Heart right ventricle (tissue), 16 donors: ENCODE data around the gene GRK5. TPM values are rescaled to one million over a fixed set of nuclear protein-coding genes. Genes with fewer than 3 reads are reported as not detected.

Source experiments
- ATAC-seq, 8 donors: fragments of 200-7000 bp; cut with Tn5 transposase; one replicate each; pipeline ENCODE4 v1.9.1; 2020; ENCODE audit warnings: mild to moderate bottlenecking in 8 of 8, moderate library complexity in 8 of 8, moderate number of reproducible peaks in 1 of 8
- DNase-seq, 2 donors: peaks; one replicate each; pipeline ENCODE4 v3.0.0-alpha.2; 2020
- H3K27ac ChIP-seq, 10 donors: fragments of 200-600 bp; sonication (generic) in 2 of 10; one replicate each; pipeline versions ENCODE4 v1.5.0 to v1.8.0; 2020 to 2022; ENCODE audit warnings: mild to moderate bottlenecking in 3 of 10
- H3K27me3 ChIP-seq, 7 donors: fragments of 200-600 bp; one replicate each; pipeline ENCODE4 v1.8.0; 2021 to 2022; ENCODE audit warnings: mild to moderate bottlenecking in 2 of 7
- H3K36me3 ChIP-seq, 9 donors: fragments of 200-600 bp; sonication (generic) in 1 of 9; one replicate each; pipeline versions ENCODE4 v1.5.0 to v1.8.0; 2020 to 2022; ENCODE audit warnings: mild to moderate bottlenecking in 2 of 9
- H3K4me1 ChIP-seq, 9 donors: fragments of 200-600 bp; sonication (generic) in 1 of 9; one replicate each; pipeline versions ENCODE4 v1.5.0 to v1.8.0; 2020 to 2022; ENCODE audit warnings: mild to moderate bottlenecking in 4 of 9
- H3K4me3 ChIP-seq, 10 donors: fragments of 200-600 bp; sonication (generic) in 2 of 10; one replicate each; pipeline versions ENCODE4 v1.5.0 to v1.8.0; 2020 to 2022; ENCODE audit warnings: mild to moderate bottlenecking in 7 of 10, moderate library complexity in 2 of 10
- H3K9me3 ChIP-seq, 11 donors: fragments of 200-600 bp in 10 of 11; sonication (generic) in 2 of 11; one replicate each; pipeline versions ENCODE4 v1.5.0 to v1.8.0; 2013 to 2022; ENCODE audit warnings: mild to moderate bottlenecking in 2 of 11, control low read depth in 1 of 11, moderate library complexity in 1 of 11
- CTCF ChIP-seq, 9 donors: fragments of 200-600 bp; sonication (generic) in 2 of 9; IDR thresholded peaks; one replicate each; pipeline versions ENCODE4 v1.5.0 to v1.8.0; 2021 to 2022; ENCODE audit warnings: antibody characterized with exemption in 9 of 9, mild to moderate bottlenecking in 5 of 9, moderate library complexity in 1 of 9
- WGBS, 2 donors: extraction: QIAGEN DNeasy Blood & Tissue Kit; methylation state at CpG; one replicate each; pipeline ENCODE4 v1.1.7; 2013; ENCODE audit warnings: inconsistent platforms in 1 of 2; 5-methylcytosine and 5-hydroxymethylcytosine counted together
- intact Hi-C, 10 donors: fragments of 100-400 bp; cut with DNase I; formaldehyde crosslinking; loops; one replicate each; pipeline versions ENCODE4 v1.11.1 to v1.14.2; 2022
- polyA plus RNA-seq, 2 donors: library from polyadenylated mRNA; stranded (reverse); fragments of 200-250 nt; gene quantifications; one replicate each; pipeline ENCODE4 v1.2.3, GENCODE V29; 2013
- total RNA-seq, 10 donors: library from RNA; stranded (reverse); fragmentation: NEBNext Ultra II Directional in 3 of 10; extraction: Animal tissue kit (Norgen Biotek cat#: 25700) in 3 of 10; gene quantifications; one replicate each; pipeline versions ENCODE4 v1.2.1 to v1.2.4, GENCODE V29; 2021 to 2023
- donor health status: Arrhythmogenic right ventricular cardiomyopathy.
- donor health status: ischemic (EF 13 %, LVEDD 7.1; RV severe dilation, severe dysfunction).
- donor health status: healthy with polysubstance abuse.
- donor health status: DM: no; HTN: yes; CAD: no.
- donor health status: DM: no; HTN: no; CAD: no.
- donor health status: ischemic (EF 25% LVEDD 6.9; RV normal size, moderate dysfunction).
- donor health status: ischemic (EF 25% LVEDD 5.7; RV mildly dilated, moderate dysfunction).
- donor health status: healthy.
- donor health status: DM: yes; HTN: yes; CAD: no.
- donor health status: Ischemic cardiomyopathy.
- donor health status: ischemic (EF 35%, LVEDD 5.7; RV mildly dilated, moderate dysfunction).
- donor health status: nonischemic (EF 11% LVEDD 7.7; RV severe dilation, severe dysfunction).
- donor health status: DM: yes; HTN: yes; CAD: no.
- donor health status: PGD.
- donor health status: ischemic (EF 29% LVEDD 5.4; RV normal size, mild dysfunction).
- donor health status: nonischemic (EF 23%, LVEDD 6.1; RV moderate dilation, normal function).

The GRK5 gene
- total and polyA plus RNA-seq, 12 donors, result 11.8 to 80.5 (median 26.6) TPM

GRCh38 chr10:119243488-119243887 lies 36.1 kb downstream of the GRK5 start:
- H3K27ac ChIP-seq, result peak overlapping the region in 1 of 10 donors; percentile 2
- intact Hi-C loops, result no loop called here
- no peak for ATAC-seq

GRCh38 chr10:119243967-119244366 lies 36.6 kb downstream of the GRK5 start:
- intact Hi-C loops, result no loop called here
- WGBS, 2 donors, result 79 to 88% methylated on average over 1 of the region's 1 CpG
- TF ChIP-seq CTCF (IDR thresholded peaks at IDR 0.05), result no peak
- no peak for DNase-seq
- Histone ChIP-seq H3K9me3 (no peaks in the 10 kb centered on the region), H3K27me3 (no peaks in the 10 kb centered on the region), H3K4me3 (no peak overlapping the region), H3K36me3 (no peaks in the 10 kb centered on the region), H3K27ac (no peak overlapping the region), H3K4me1 (peaks cover 3 to 67% (median 35%) of the 10 kb centered on the region in 9 donors)
- no peak for ATAC-seq

More at GRCh38 chr10:119243488-119243887, 36.1 kb downstream of the GRK5 start:
- no peaks in the 10 kb centered on the region for H3K36me3 ChIP-seq
- no peak for DNase-seq
- H3K27me3 ChIP-seq, result no peaks in the 10 kb centered on the region
- WGBS, 2 donors, result 66 to 76% methylated on average over 2 of the region's 2 CpGs
- no peaks in the 10 kb centered on the region for H3K9me3 ChIP-seq
- peaks cover 3 to 71% (median 40%) of the 10 kb centered on the region in 9 donors for H3K4me1 ChIP-seq
- TF ChIP-seq CTCF (IDR thresholded peaks at IDR 0.05), result no peak
- no peak overlapping the region for H3K4me3 ChIP-seq

GRCh38 chr10:119245272-119245671 lies 37.9 kb downstream of the GRK5 start:
- 95% methylated on average over 5 of the region's 5 CpGs for WGBS, 2 donors
- intact Hi-C loops, result no loop called here
- Histone ChIP-seq H3K27ac (no peak overlapping the region), H3K9me3 (no peaks in the 10 kb centered on the region), H3K4me3 (no peak overlapping the region), H3K27me3 (no peaks in the 10 kb centered on the region), H3K36me3 (no peaks in the 10 kb centered on the region), H3K4me1 (peaks cover 9 to 67% (median 42%) of the 10 kb centered on the region in 9 donors)
- no peak for DNase-seq
- no peak for ATAC-seq
- no peak for TF ChIP-seq CTCF (IDR thresholded peaks at IDR 0.05)

GRCh38 chr10:119246862-119247549 lies 39.6 kb downstream of the GRK5 start:
- DNase-seq (no peak), ATAC-seq (peak in 7 of 8 donors; percentile 30 to 64 (median 40))
- Histone ChIP-seq H3K4me3 (no peak overlapping the region), H3K27ac (peak overlapping the region in 9 of 10 donors; percentile 1 to 72 (median 37)), H3K9me3 (no peaks in the 10 kb centered on the region), H3K27me3 (no peaks in the 10 kb centered on the region), H3K36me3 (no peaks in the 10 kb centered on the region), H3K4me1 (peaks cover 22 to 69% (median 52%) of the 10 kb centered on the region in 9 donors)
- TF ChIP-seq CTCF (IDR thresholded peaks at IDR 0.05), result peak in 2 of 9 donors; percentile 11 to 17
- WGBS, 2 donors, result 48 to 53% methylated on average over 16 of the region's 16 CpGs
- intact Hi-C loops, result no loop called here
